HepG2 (cell line): ENCODE measurements around the gene TMED5. TPM values are rescaled to one million over a fixed set of nuclear protein-coding genes. Genes with fewer than 3 reads are reported as not detected.
A peak's percentile ranks its signal among the peaks of the same experiment; 100 is the strongest.

ENCODE experiments used
- ATF7-NPFF ChIP-seq: sonication (generic); formaldehyde crosslinking; IDR thresholded peaks from 2 replicates; pipeline ENCODE4 v1.8.1; 2023; ENCODE audit warnings: mild to moderate bottlenecking, low read depth, missing genetic modification reagents, moderate library complexity
- CHCHD3 ChIP-seq: sonication (generic); formaldehyde crosslinking; IDR thresholded peaks from 2 replicates; pipeline ENCODE4 v1.8.0; 2022; ENCODE audit warnings: mild to moderate bottlenecking, missing genetic modification reagents, moderate library complexity
- ELF4 ChIP-seq: sonication (generic); formaldehyde crosslinking; IDR thresholded peaks from 2 replicates; pipeline ENCODE4 v1.5.0; 2020; ENCODE audit warnings: missing genetic modification reagents, mild to moderate bottlenecking, moderate library complexity, borderline replicate concordance
- FOXC1 ChIP-seq: sonication (generic); formaldehyde crosslinking; IDR thresholded peaks from 2 replicates; pipeline ENCODE4 v1.8.0; 2022; ENCODE audit warnings: mild to moderate bottlenecking, missing genetic modification reagents, borderline replicate concordance
- HDAC1 ChIP-seq: sonication (generic); formaldehyde crosslinking; IDR thresholded peaks from 2 replicates; pipeline ENCODE4 v1.5.1; 2020; ENCODE audit warnings: mild to moderate bottlenecking, missing genetic modification reagents
- HDAC6 ChIP-seq: fragments of 200-600 bp; sonication (generic); IDR thresholded peaks from 2 replicates; pipeline ENCODE4 v1.7.0; 2017; ENCODE audit warnings: mild to moderate bottlenecking, antibody characterized with exemption, low read length, low read depth
- HOXA5 ChIP-seq: sonication (generic); formaldehyde crosslinking; IDR thresholded peaks from 2 replicates; pipeline ENCODE4 v1.4.0; 2020; ENCODE audit warnings: missing genetic modification reagents
- JARID2 ChIP-seq: sonication (generic); formaldehyde crosslinking; IDR thresholded peaks from 2 replicates; pipeline ENCODE4 v1.8.1; 2023; ENCODE audit warnings: missing genetic modification reagents, inconsistent platforms; ENCODE audit not compliant: insufficient replicate concordance
- PAX8 ChIP-seq: sonication (generic); formaldehyde crosslinking; IDR thresholded peaks from 2 replicates; pipeline ENCODE4 v1.8.0; 2022; ENCODE audit warnings: mild to moderate bottlenecking, missing genetic modification reagents, borderline replicate concordance
- RNF2 ChIP-seq: fragments of 450-650 bp; conservative IDR thresholded peaks from 2 replicates; pipeline ENCODE4 v1.6.1; 2016; ENCODE audit warnings: low read depth
- SMC3 ChIP-seq: IDR thresholded peaks from 2 replicates; pipeline ENCODE4 v1.6.1; 2011; ENCODE audit warnings: low read length, improper control_type of control experiment
- ZNF121 ChIP-seq: sonication (generic); formaldehyde crosslinking; IDR thresholded peaks from 2 replicates; pipeline ENCODE4 v1.5.0; 2020; ENCODE audit warnings: mild to moderate bottlenecking, missing genetic modification reagents
- ZNF766 ChIP-seq: sonication (generic); formaldehyde crosslinking; IDR thresholded peaks from 2 replicates; pipeline ENCODE4 v1.5.0; 2020; ENCODE audit warnings: missing genetic modification reagents, borderline replicate concordance
- polyA plus RNA-seq, 8 experiments: library from polyadenylated mRNA; depleted of rRNA in 3 of 8; stranded (reverse) in 7 of 8; unstranded in 1 of 8; fragments of >200 nt; fragmentation: Illumina TruSeq in 4 of 8; extraction: Trizol in 4 of 8; gene quantifications; 2 replicates each; pipeline versions ENCODE4 v1.2.1 to v1.2.3, GENCODE V29; 2011 to 2016; ENCODE audit warnings: low read depth in 4 of 8, missing spikeins in 1 of 8, mixed read lengths in 1 of 8; ENCODE audit not compliant: insufficient read depth in 1 of 8
- total RNA-seq, 5 experiments: library from RNA; depleted of rRNA; stranded (reverse); fragments of >200 nt; fragmentation: Illumina TruSeq; extraction: Trizol; gene quantifications; 2 replicates each; pipeline ENCODE4 v1.2.3, GENCODE V29; 2016; ENCODE audit warnings: low read depth in 1 of 5
- TF ChIP-seq, protein P1 (sequence below): sonication (generic); formaldehyde crosslinking; IDR thresholded peaks from 2 replicates; pipeline ENCODE4 v1.4.0; 2020; ENCODE audit warnings: mild to moderate bottlenecking, missing genetic modification reagents
- TF ChIP-seq, protein P2 (sequence below): sonication (generic); formaldehyde crosslinking; IDR thresholded peaks from 2 replicates; pipeline ENCODE4 v1.4.0; 2020; ENCODE audit warnings: missing genetic modification reagents
- TF ChIP-seq, protein P3 (sequence below): IDR thresholded peaks from 2 replicates; pipeline ENCODE4 v1.4.0; 2020; ENCODE audit warnings: mild to moderate bottlenecking, missing genetic modification reagents

Gene TMED5
- total and polyA plus RNA-seq, 2 of the 13 experiments (the other 11 are each of a cell fraction or from before 2014, with no cell fraction given), result 58.1 to 99.0 TPM

GRCh38 chr1:93179886-93180722 lies at the start of gene TMED5 (continued):
- TF ChIP-seq, protein P1, sequence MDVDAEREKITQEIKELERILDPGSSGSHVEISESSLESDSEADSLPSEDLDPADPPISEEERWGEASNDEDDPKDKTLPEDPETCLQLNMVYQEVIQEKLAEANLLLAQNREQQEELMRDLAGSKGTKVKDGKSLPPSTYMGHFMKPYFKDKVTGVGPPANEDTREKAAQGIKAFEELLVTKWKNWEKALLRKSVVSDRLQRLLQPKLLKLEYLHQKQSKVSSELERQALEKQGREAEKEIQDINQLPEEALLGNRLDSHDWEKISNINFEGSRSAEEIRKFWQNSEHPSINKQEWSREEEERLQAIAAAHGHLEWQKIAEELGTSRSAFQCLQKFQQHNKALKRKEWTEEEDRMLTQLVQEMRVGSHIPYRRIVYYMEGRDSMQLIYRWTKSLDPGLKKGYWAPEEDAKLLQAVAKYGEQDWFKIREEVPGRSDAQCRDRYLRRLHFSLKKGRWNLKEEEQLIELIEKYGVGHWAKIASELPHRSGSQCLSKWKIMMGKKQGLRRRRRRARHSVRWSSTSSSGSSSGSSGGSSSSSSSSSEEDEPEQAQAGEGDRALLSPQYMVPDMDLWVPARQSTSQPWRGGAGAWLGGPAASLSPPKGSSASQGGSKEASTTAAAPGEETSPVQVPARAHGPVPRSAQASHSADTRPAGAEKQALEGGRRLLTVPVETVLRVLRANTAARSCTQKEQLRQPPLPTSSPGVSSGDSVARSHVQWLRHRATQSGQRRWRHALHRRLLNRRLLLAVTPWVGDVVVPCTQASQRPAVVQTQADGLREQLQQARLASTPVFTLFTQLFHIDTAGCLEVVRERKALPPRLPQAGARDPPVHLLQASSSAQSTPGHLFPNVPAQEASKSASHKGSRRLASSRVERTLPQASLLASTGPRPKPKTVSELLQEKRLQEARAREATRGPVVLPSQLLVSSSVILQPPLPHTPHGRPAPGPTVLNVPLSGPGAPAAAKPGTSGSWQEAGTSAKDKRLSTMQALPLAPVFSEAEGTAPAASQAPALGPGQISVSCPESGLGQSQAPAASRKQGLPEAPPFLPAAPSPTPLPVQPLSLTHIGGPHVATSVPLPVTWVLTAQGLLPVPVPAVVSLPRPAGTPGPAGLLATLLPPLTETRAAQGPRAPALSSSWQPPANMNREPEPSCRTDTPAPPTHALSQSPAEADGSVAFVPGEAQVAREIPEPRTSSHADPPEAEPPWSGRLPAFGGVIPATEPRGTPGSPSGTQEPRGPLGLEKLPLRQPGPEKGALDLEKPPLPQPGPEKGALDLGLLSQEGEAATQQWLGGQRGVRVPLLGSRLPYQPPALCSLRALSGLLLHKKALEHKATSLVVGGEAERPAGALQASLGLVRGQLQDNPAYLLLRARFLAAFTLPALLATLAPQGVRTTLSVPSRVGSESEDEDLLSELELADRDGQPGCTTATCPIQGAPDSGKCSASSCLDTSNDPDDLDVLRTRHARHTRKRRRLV, result peak; percentile 95
- TF ChIP-seq HDAC1 (CRISPR knock-in tag) (no peak), SMC3 (no peak), RNF2 (peak; percentile 55; the same call in 1 of the 2 replicates), ZNF766 (CRISPR knock-in tag) (peak; percentile 34; the same call in 1 of the 2 replicates), ELF4 (0 out of 2 replicates have a peak, but pooled peaks have one; percentile 82), PAX8 (CRISPR knock-in tag) (no peak), HDAC6 (no peak), HOXA5 (CRISPR knock-in tag) (peak; percentile 83; the same call in 1 of the 2 replicates), FOXC1 (CRISPR knock-in tag) (peak; percentile 59), ZNF121 (CRISPR knock-in tag) (peak; percentile 30), JARID2 (CRISPR knock-in tag) (no peak), CHCHD3 (CRISPR knock-in tag) (no peak; the same call in 1 of the 2 replicates), ATF7-NPFF (no peak; the same call in none of the 2 replicates)
- TF ChIP-seq, protein P2, sequence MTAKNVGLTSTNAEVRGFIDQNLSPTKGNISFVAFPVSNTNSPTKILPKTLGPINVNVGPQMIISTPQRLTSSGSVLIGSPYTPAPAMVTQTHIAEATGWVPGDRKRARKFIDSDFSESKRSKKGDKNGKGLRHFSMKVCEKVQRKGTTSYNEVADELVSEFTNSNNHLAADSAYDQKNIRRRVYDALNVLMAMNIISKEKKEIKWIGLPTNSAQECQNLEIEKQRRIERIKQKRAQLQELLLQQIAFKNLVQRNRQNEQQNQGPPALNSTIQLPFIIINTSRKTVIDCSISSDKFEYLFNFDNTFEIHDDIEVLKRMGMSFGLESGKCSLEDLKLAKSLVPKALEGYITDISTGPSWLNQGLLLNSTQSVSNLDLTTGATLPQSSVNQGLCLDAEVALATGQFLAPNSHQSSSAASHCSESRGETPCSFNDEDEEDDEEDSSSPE (CRISPR knock-in tag), result peak; percentile 98
- TF ChIP-seq, protein P3, sequence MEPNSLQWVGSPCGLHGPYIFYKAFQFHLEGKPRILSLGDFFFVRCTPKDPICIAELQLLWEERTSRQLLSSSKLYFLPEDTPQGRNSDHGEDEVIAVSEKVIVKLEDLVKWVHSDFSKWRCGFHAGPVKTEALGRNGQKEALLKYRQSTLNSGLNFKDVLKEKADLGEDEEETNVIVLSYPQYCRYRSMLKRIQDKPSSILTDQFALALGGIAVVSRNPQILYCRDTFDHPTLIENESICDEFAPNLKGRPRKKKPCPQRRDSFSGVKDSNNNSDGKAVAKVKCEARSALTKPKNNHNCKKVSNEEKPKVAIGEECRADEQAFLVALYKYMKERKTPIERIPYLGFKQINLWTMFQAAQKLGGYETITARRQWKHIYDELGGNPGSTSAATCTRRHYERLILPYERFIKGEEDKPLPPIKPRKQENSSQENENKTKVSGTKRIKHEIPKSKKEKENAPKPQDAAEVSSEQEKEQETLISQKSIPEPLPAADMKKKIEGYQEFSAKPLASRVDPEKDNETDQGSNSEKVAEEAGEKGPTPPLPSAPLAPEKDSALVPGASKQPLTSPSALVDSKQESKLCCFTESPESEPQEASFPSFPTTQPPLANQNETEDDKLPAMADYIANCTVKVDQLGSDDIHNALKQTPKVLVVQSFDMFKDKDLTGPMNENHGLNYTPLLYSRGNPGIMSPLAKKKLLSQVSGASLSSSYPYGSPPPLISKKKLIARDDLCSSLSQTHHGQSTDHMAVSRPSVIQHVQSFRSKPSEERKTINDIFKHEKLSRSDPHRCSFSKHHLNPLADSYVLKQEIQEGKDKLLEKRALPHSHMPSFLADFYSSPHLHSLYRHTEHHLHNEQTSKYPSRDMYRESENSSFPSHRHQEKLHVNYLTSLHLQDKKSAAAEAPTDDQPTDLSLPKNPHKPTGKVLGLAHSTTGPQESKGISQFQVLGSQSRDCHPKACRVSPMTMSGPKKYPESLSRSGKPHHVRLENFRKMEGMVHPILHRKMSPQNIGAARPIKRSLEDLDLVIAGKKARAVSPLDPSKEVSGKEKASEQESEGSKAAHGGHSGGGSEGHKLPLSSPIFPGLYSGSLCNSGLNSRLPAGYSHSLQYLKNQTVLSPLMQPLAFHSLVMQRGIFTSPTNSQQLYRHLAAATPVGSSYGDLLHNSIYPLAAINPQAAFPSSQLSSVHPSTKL, result 0 out of 2 replicates have a peak, but pooled peaks have one; percentile 32
